Pancreas (tissue), 10 donors: ENCODE data around the gene SAMD14. TPM values are rescaled to one million over a fixed set of nuclear protein-coding genes. Genes with fewer than 3 reads are reported as not detected.

Experiments
- ATAC-seq, 4 donors: fragments of 200-7000 bp; cut with Tn5 transposase; one replicate each; pipeline versions ENCODE4 v1.8.0 to v1.9.1; 2020; ENCODE audit warnings: mild to moderate bottlenecking in 4 of 4, moderate library complexity in 4 of 4
- DNase-seq, 6 donors: peaks; one replicate each; pipeline ENCODE4 v3.0.0-alpha.2; 2020
- FAIRE-seq: peaks from 2 replicates; lab custom pipeline; 2012; peaks lifted over from hg19 to GRCh38; lab: Jason Lieb, UNC
- H3K27ac ChIP-seq, 4 donors: fragments of 200-600 bp; sonication (generic); 1 replicate in 3 of 4; 2 replicates in 1 of 4; pipeline versions ENCODE4 v1.5.0 to v1.8.0; 2020
- H3K27me3 ChIP-seq, 4 donors: fragments of 200-600 bp; one replicate each; pipeline ENCODE4 v1.8.0; 2021
- H3K36me3 ChIP-seq, 3 donors: fragments of 200-600 bp; sonication (generic) in 1 of 3; one replicate each; pipeline versions ENCODE4 v1.5.0 to v1.8.0; 2020 to 2021
- H3K4me1 ChIP-seq, 3 donors: fragments of 200-600 bp; one replicate each; pipeline ENCODE4 v1.8.0; 2021
- H3K4me3 ChIP-seq, 4 donors: fragments of 200-600 bp; sonication (generic) in 2 of 4; one replicate each; pipeline versions ENCODE4 v1.5.0 to v1.8.0; 2020 to 2021
- H3K9me3 ChIP-seq, 4 donors: fragments of 200-600 bp; one replicate each; pipeline ENCODE4 v1.8.0; 2021
- CTCF ChIP-seq, 4 donors: fragments of 200-600 bp; sonication (generic) in 3 of 4; IDR thresholded peaks; one replicate each; pipeline versions ENCODE4 v1.5.0 to v1.8.0; 2021; ENCODE audit warnings: antibody characterized with exemption in 4 of 4
- WGBS, 2 donors: extraction: QIAGEN DNeasy Blood & Tissue Kit; methylation state at CpG; one replicate each; pipeline ENCODE4 v1.1.7; 2013; 5-methylcytosine and 5-hydroxymethylcytosine counted together
- intact Hi-C, 3 donors: fragments of 100-400 bp; cut with DNase I; formaldehyde crosslinking; loops; one replicate each; pipeline versions ENCODE4 v1.11.1 to v1.14.2; 2022
- polyA plus RNA-seq, 2 donors: library from polyadenylated mRNA; stranded (reverse); fragments of 200-250 nt; gene quantifications; one replicate each; pipeline ENCODE4 v1.2.3, GENCODE V29; 2013
- total RNA-seq, 6 donors: library from RNA; stranded (reverse); fragmentation: NEBNext Ultra II Directional in 4 of 6; extraction: Animal tissue kit (Norgen Biotek cat#: 25700) in 4 of 6; gene quantifications; one replicate each; pipeline versions ENCODE4 v1.2.1 to v1.2.4, GENCODE V29; 2021 to 2023
- donor health status: healthy with polysubstance abuse.
- donor health status: DM: no; HTN: no; CAD: no; lungs with moderate emphysema.
- donor health status: DM: no; HTN: no; CAD: no.
- donor health status: control.
- donor health status: control.
- donor health status: Bipolar disorder and iron deficiency.
- donor health status: DM: yes; HTN: yes; CAD: no.
- donor health status: DM: no; HTN: no; CAD: no.
- donor health status: DM: no; HTN: no; CAD: no.
- donor health status: DM: yes; HTN: yes; CAD: no.

SAMD14 gene
- total and polyA plus RNA-seq, 8 donors: 0.09 to 1.3 (median 0.61) TPM

GRCh38 chr17:50146230-50146926, 16.4 kb upstream of the SAMD14 start:
- FAIRE-seq (no peak), DNase-seq (peak in 1 of 6 donors; percentile 63), ATAC-seq (no peak)
- H3K27me3 ChIP-seq: no peaks in the 10 kb centered on the region
- peaks cover 0 to 19% (median 7%) of the 10 kb centered on the region in 3 donors for H3K36me3 ChIP-seq
- TF ChIP-seq CTCF (IDR thresholded peaks at IDR 0.05): no peak
- H3K4me3 ChIP-seq: peak overlapping the region in 2 of 4 donors; percentile 70 to 93
- WGBS, 2 donors: 63 to 67% methylated on average over 10 of the region's 10 CpGs
- H3K4me1 ChIP-seq: peaks cover 5 to 11% (median 10%) of the 10 kb centered on the region in 3 donors
- no peaks in the 10 kb centered on the region for H3K9me3 ChIP-seq
- intact Hi-C loops: no loop called here
- peak overlapping the region in 2 of 4 donors; percentile 23 to 28 for H3K27ac ChIP-seq

GRCh38 chr17:50145532-50146229, 15.7 kb upstream of the SAMD14 start:
- H3K27ac ChIP-seq: no peak overlapping the region
- peaks cover 5 to 11% (median 10%) of the 10 kb centered on the region in 3 donors for H3K4me1 ChIP-seq
- DNase-seq (peak in 1 of 6 donors; percentile 55), ATAC-seq (no peak), FAIRE-seq (no peak)
- H3K4me3 ChIP-seq: no peak overlapping the region
- 84% methylated on average over 11 of the region's 11 CpGs for WGBS, 2 donors
- no peak for TF ChIP-seq CTCF (IDR thresholded peaks at IDR 0.05)
- H3K9me3 ChIP-seq: no peaks in the 10 kb centered on the region
- H3K27me3 ChIP-seq: no peaks in the 10 kb centered on the region
- peaks cover 0 to 19% (median 7%) of the 10 kb centered on the region in 3 donors for H3K36me3 ChIP-seq
- intact Hi-C loops: no loop called here

GRCh38 chr17:50144845-50145531, 15.0 kb upstream of the SAMD14 start:
- TF ChIP-seq CTCF (IDR thresholded peaks at IDR 0.05): no peak
- Histone ChIP-seq H3K4me3 (no peak overlapping the region), H3K27ac (no peak overlapping the region), H3K9me3 (no peaks in the 10 kb centered on the region), H3K4me1 (peaks cover 5 to 11% (median 10%) of the 10 kb centered on the region in 3 donors), H3K36me3 (peaks cover 0 to 19% (median 7%) of the 10 kb centered on the region in 3 donors), H3K27me3 (no peaks in the 10 kb centered on the region)
- 74 to 78% methylated on average over 16 of the region's 16 CpGs for WGBS, 2 donors
- DNase-seq (peak in 3 of 6 donors; percentile 42 to 59 (median 58)), FAIRE-seq (no peak), ATAC-seq (no peak)
- intact Hi-C loops: no loop called here

- intact Hi-C loops: no loop called here
- peaks cover 5 to 11% (median 10%) of the 10 kb centered on the region in 3 donors for H3K4me1 ChIP-seq
- H3K36me3 ChIP-seq: peaks cover 0 to 23% (median 10%) of the 10 kb centered on the region in 3 donors
- 74 to 88% methylated on average over 6 of the region's 6 CpGs for WGBS, 2 donors
- H3K9me3 ChIP-seq: no peaks in the 10 kb centered on the region
- no peak for ATAC-seq
- H3K27ac ChIP-seq: no peak overlapping the region
- H3K4me3 ChIP-seq: no peak overlapping the region
- H3K27me3 ChIP-seq: no peaks in the 10 kb centered on the region
- FAIRE-seq: no peak
- TF ChIP-seq CTCF (IDR thresholded peaks at IDR 0.05): no peak
- DNase-seq: no peak
These were observed 14.4 kb upstream of the SAMD14 start for GRCh38 chr17:50144355-50144754.
